Neuronal stem cell (in vitro differentiated cells): Measurements from ENCODE around the gene EPC2.

ENCODE experiments used
- DNase-seq: peaks from one replicate; pipeline ENCODE4 v3.0.0-alpha.2; 2013; ENCODE audit warnings: low spot score
- H2AFZ ChIP-seq: one replicate; pipeline ENCODE4 v1.6.1; 2013; ENCODE audit warnings: mild to moderate bottlenecking, low read length, inconsistent platforms
- H2AK5ac ChIP-seq: 2 replicates; pipeline ENCODE4 v1.6.1; 2013; ENCODE audit warnings: low read depth, mild to moderate bottlenecking, inconsistent platforms, low read length, moderate library complexity, mixed read lengths
- H2BK120ac ChIP-seq: 2 replicates; pipeline ENCODE4 v1.6.1; 2013; ENCODE audit warnings: low read depth, mild to moderate bottlenecking, inconsistent platforms, low read length, moderate library complexity, mixed read lengths
- H2BK12ac ChIP-seq: one replicate; pipeline ENCODE4 v1.6.1; 2013; ENCODE audit warnings: low read length, inconsistent platforms
- H2BK15ac ChIP-seq: 2 replicates; pipeline ENCODE4 v1.6.1; 2013; ENCODE audit warnings: mild to moderate bottlenecking, low read length, inconsistent platforms, mixed read lengths
- H2BK5ac ChIP-seq: one replicate; pipeline ENCODE4 v1.6.1; 2013; ENCODE audit warnings: inconsistent platforms, mild to moderate bottlenecking, low read length, moderate library complexity
- H3K14ac ChIP-seq: one replicate; pipeline ENCODE4 v1.6.1; 2013; ENCODE audit warnings: low read length, inconsistent platforms
- H3K18ac ChIP-seq: 2 replicates; pipeline ENCODE4 v1.6.1; 2013; ENCODE audit warnings: low read length, inconsistent platforms
- H3K23ac ChIP-seq: 2 replicates; pipeline ENCODE4 v1.6.1; 2013; ENCODE audit warnings: low read depth, mild to moderate bottlenecking, mixed read lengths, low read length, inconsistent platforms; ENCODE audit not compliant: poor library complexity
- H3K27ac ChIP-seq: replicated peaks from 3 replicates; pipeline ENCODE4 v1.5.1; 2013; ENCODE audit warnings: low read length, inconsistent platforms
- H3K27me3 ChIP-seq, 3 experiments: 2 replicates each; pipeline ENCODE4 v1.6.1; 2013; ENCODE audit warnings: low read length in 3 of 3, mild to moderate bottlenecking in 2 of 3, inconsistent platforms in 1 of 3, low read depth in 1 of 3, mixed read lengths in 1 of 3, moderate library complexity in 1 of 3; ENCODE audit not compliant: control insufficient read depth in 3 of 3, insufficient read depth in 3 of 3
- H3K36me3 ChIP-seq, 2 donors: replicated peaks in 1 of 2; 2 replicates each; pipeline ENCODE4 v1.6.1; 2013; ENCODE audit warnings: low read length in 2 of 2; ENCODE audit not compliant: control insufficient read depth in 2 of 2, insufficient read depth in 2 of 2
- H3K4ac ChIP-seq: 2 replicates; pipeline ENCODE4 v1.6.1; 2013; ENCODE audit warnings: inconsistent platforms, mild to moderate bottlenecking, low read length, moderate library complexity
- H3K4me1 ChIP-seq, 2 donors: 1 replicate in 1 of 2; 2 replicates in 1 of 2; pipeline ENCODE4 v1.6.1; 2013; ENCODE audit warnings: low read length in 2 of 2, low read depth in 1 of 2; ENCODE audit not compliant: control insufficient read depth in 2 of 2, insufficient read depth in 1 of 2
- H3K4me2 ChIP-seq: one replicate; pipeline ENCODE4 v1.6.1; 2013; ENCODE audit warnings: mild to moderate bottlenecking, low read length, inconsistent platforms; ENCODE audit not compliant: insufficient read depth, poor library complexity, severe bottlenecking
- H3K4me3 ChIP-seq, 2 donors: 2 replicates each; pipeline ENCODE4 v1.5.1; 2013; ENCODE audit warnings: low read length in 2 of 2, mild to moderate bottlenecking in 2 of 2, inconsistent platforms in 1 of 2, moderate library complexity in 1 of 2
- H3K79me1 ChIP-seq: one replicate; pipeline ENCODE4 v1.6.1; 2013; ENCODE audit warnings: low read depth, mild to moderate bottlenecking, inconsistent platforms, low read length, moderate library complexity
- H3K9ac ChIP-seq: one replicate; pipeline ENCODE4 v1.6.1; 2013; ENCODE audit warnings: mild to moderate bottlenecking, low read depth, low read length, inconsistent platforms; ENCODE audit not compliant: poor library complexity
- H3K9me3 ChIP-seq, 2 donors: replicated peaks in 1 of 2; 2 replicates each; pipeline versions ENCODE3 to v1.6.1; 2013; ENCODE audit warnings: low read length in 2 of 2, mild to moderate bottlenecking in 2 of 2, inconsistent platforms in 1 of 2, low read depth in 1 of 2, mixed read lengths in 1 of 2, moderate library complexity in 1 of 2; ENCODE audit not compliant: control insufficient read depth in 2 of 2, insufficient read depth in 1 of 2
- H4K8ac ChIP-seq: one replicate; pipeline ENCODE4 v1.6.1; 2013; ENCODE audit warnings: low read depth, mild to moderate bottlenecking, inconsistent platforms, low read length, moderate library complexity
- H4K91ac ChIP-seq: one replicate; pipeline ENCODE4 v1.6.1; 2013; ENCODE audit warnings: low read length, low read depth, mild to moderate bottlenecking, inconsistent platforms; ENCODE audit not compliant: poor library complexity
- WGBS, 2 donors: extraction: QIAGEN DNeasy Blood & Tissue Kit; methylation state at CpG; one replicate each; pipeline ENCODE4 v1.1.7; 2013; ENCODE audit warnings: missing lambda C conversion rate in 2 of 2, mixed read lengths in 1 of 2; ENCODE audit not compliant: insufficient read length in 2 of 2, insufficient replicate concordance in 1 of 2; ENCODE audit errors: extremely low coverage in 2 of 2; 5-methylcytosine and 5-hydroxymethylcytosine counted together

Gene EPC2

GRCh38 chr2:148812306-148812705 is 167.8 kb downstream of the EPC2 start:
- Histone ChIP-seq H2BK12ac (no peak overlapping the region), H2BK5ac (no peak overlapping the region), H3K4me3 (no peak overlapping the region), H3K9ac (no peak overlapping the region), H4K91ac (no peak overlapping the region), H3K4me2 (no peak overlapping the region), H3K9me3 (no peaks in the 10 kb centered on the region), H2BK120ac (no peak overlapping the region), H3K27me3 (peaks cover 0 to 2% (median 0%) of the 10 kb centered on the region in 3 experiments), H2AK5ac (peak overlapping the region; percentile 65), H3K14ac (no peak overlapping the region), H4K8ac (no peak overlapping the region), H3K4me1 (peaks cover 0 to 3% of the 10 kb centered on the region in 2 donors), H3K79me1 (no peaks in the 10 kb centered on the region), H3K18ac (peak overlapping the region; percentile 37), H2BK15ac (no peak overlapping the region), H2AFZ (peak overlapping the region; percentile 41), H3K23ac (peak overlapping the region; percentile 50), H3K4ac (no peak overlapping the region), H3K36me3 (no peaks in the 10 kb centered on the region), H3K27ac (no peak overlapping the region)
- no CpG with 5 or more reads among the region's 6 CpGs for WGBS, 2 donors
- no peak for DNase-seq

- Histone ChIP-seq H3K79me1 (no peaks in the 10 kb centered on the region), H4K91ac (no peak overlapping the region), H3K9me3 (no peaks in the 10 kb centered on the region), H2AFZ (no peak overlapping the region), H3K4me1 (peaks cover 0 to 3% of the 10 kb centered on the region in 2 donors), H3K4ac (no peak overlapping the region), H3K9ac (no peak overlapping the region), H3K27me3 (peaks cover 0 to 2% (median 0%) of the 10 kb centered on the region in 3 experiments), H2BK120ac (no peak overlapping the region), H3K18ac (no peak overlapping the region), H3K27ac (no peak overlapping the region), H4K8ac (no peak overlapping the region), H2AK5ac (no peak overlapping the region), H2BK5ac (no peak overlapping the region), H3K23ac (no peak overlapping the region), H3K4me2 (no peak overlapping the region), H2BK12ac (no peak overlapping the region), H3K4me3 (no peak overlapping the region), H3K14ac (no peak overlapping the region), H2BK15ac (no peak overlapping the region), H3K36me3 (no peaks in the 10 kb centered on the region)
- DNase-seq: no peak
- WGBS, 2 donors: no CpG with 5 or more reads among the region's 11 CpGs
These were observed 169.1 kb downstream of the EPC2 start for GRCh38 chr2:148813603-148814065.

GRCh38 chr2:148814143-148814859 is 169.8 kb downstream of the EPC2 start:
- no peak overlapping the region for H4K91ac ChIP-seq
- no peak overlapping the region for H2BK120ac ChIP-seq
- no peak overlapping the region for H4K8ac ChIP-seq
- no peak overlapping the region for H2AK5ac ChIP-seq
- no peak overlapping the region for H2BK15ac ChIP-seq
- no peak overlapping the region for H2BK12ac ChIP-seq
- H3K79me1 ChIP-seq: no peaks in the 10 kb centered on the region
- no peaks in the 10 kb centered on the region for H3K9me3 ChIP-seq
- H3K9ac ChIP-seq: no peak overlapping the region
- no CpG with 5 or more reads among the region's 6 CpGs for WGBS, 2 donors
- H3K4me2 ChIP-seq: no peak overlapping the region
- peaks cover 0 to 2% (median 0%) of the 10 kb centered on the region in 3 experiments for H3K27me3 ChIP-seq
- no peak overlapping the region for H2AFZ ChIP-seq
- no peak overlapping the region for H3K14ac ChIP-seq
- no peak overlapping the region for H2BK5ac ChIP-seq
- peaks cover 0 to 3% of the 10 kb centered on the region in 2 donors for H3K4me1 ChIP-seq
- H3K23ac ChIP-seq: no peak overlapping the region
- H3K4ac ChIP-seq: no peak overlapping the region
- no peak overlapping the region for H3K27ac ChIP-seq
- no peak overlapping the region for H3K4me3 ChIP-seq
- DNase-seq: no peak
- no peak overlapping the region for H3K18ac ChIP-seq
- no peaks in the 10 kb centered on the region for H3K36me3 ChIP-seq

- Histone ChIP-seq H3K4me2 (no peak overlapping the region), H3K27me3 (peaks cover 0 to 6% (median 0%) of the 10 kb centered on the region in 3 experiments), H4K91ac (no peak overlapping the region), H3K9me3 (no peaks in the 10 kb centered on the region), H2BK15ac (no peak overlapping the region), H3K4me1 (peaks cover 0 to 3% of the 10 kb centered on the region in 2 donors), H2AFZ (no peak overlapping the region), H3K79me1 (no peaks in the 10 kb centered on the region), H3K27ac (no peak overlapping the region), H2BK5ac (no peak overlapping the region), H3K4me3 (no peak overlapping the region), H2BK12ac (no peak overlapping the region), H2AK5ac (no peak overlapping the region), H2BK120ac (no peak overlapping the region), H3K23ac (no peak overlapping the region), H3K36me3 (no peaks in the 10 kb centered on the region), H3K18ac (no peak overlapping the region), H3K9ac (no peak overlapping the region), H3K14ac (no peak overlapping the region), H3K4ac (no peak overlapping the region), H4K8ac (no peak overlapping the region)
- no CpG with 5 or more reads among the region's 7 CpGs for WGBS, 2 donors
- no peak for DNase-seq
These were observed 170.4 kb downstream of the EPC2 start for GRCh38 chr2:148814860-148815419.
